Right atrium auricular region (tissue), 2 donors: Measurements from ENCODE around the gene SLC6A9. TPM values are rescaled to one million over a fixed set of nuclear protein-coding genes. Genes with fewer than 3 reads are reported as not detected.

Source experiments
- DNase-seq: peaks from one replicate; pipeline ENCODE4 v3.0.0-alpha.2; 2019; ENCODE audit warnings: low spot score
- H3K27ac ChIP-seq, 2 donors: fragments of 200-600 bp; sonication (generic); 1 replicate in 1 of 2; 2 replicates in 1 of 2; pipeline ENCODE4 v1.5.1; 2016 to 2019
- H3K27me3 ChIP-seq, 2 donors: fragments of 200-600 bp; sonication (generic); one replicate each; pipeline versions ENCODE4 v1.5.1 to v1.6.0; 2017 to 2019
- H3K36me3 ChIP-seq: fragments of 200-600 bp; sonication (generic); one replicate; pipeline ENCODE4 v1.5.1; 2016
- H3K4me1 ChIP-seq, 2 donors: fragments of 200-600 bp; sonication (generic); one replicate each; pipeline versions ENCODE4 v1.5.1 to v1.6.0; 2017 to 2019
- H3K4me3 ChIP-seq, 2 donors: fragments of 200-600 bp; sonication (generic); 1 replicate in 1 of 2; 2 replicates in 1 of 2; pipeline ENCODE4 v1.5.1; 2017 to 2019; ENCODE audit warnings: mild to moderate bottlenecking in 1 of 2, moderate library complexity in 1 of 2
- H3K9me3 ChIP-seq, 2 donors: fragments of 200-600 bp; sonication (generic); one replicate each; pipeline ENCODE4 v1.5.1; 2019
- CTCF ChIP-seq, 2 donors: fragments of 200-600 bp; sonication (generic); IDR thresholded peaks; one replicate each; pipeline ENCODE4 v1.5.1; 2019; ENCODE audit warnings: antibody characterized with exemption in 2 of 2
- total RNA-seq, 2 donors: library from RNA; depleted of rRNA; stranded (reverse); fragments of >200 nt; gene quantifications; one replicate each; pipeline ENCODE4 v1.1.0, GENCODE V29; 2016

Gene SLC6A9
- total RNA-seq, 2 donors from 2014 or later, result 1.0 to 1.6 TPM

- no peak for DNase-seq
- peaks cover 6% of the 10 kb centered on the region for H3K36me3 ChIP-seq
- H3K4me1 ChIP-seq, result peaks cover 0 to 18% of the 10 kb centered on the region in 2 donors
- H3K4me3 ChIP-seq, result no peak overlapping the region
- no peaks in the 10 kb centered on the region for H3K9me3 ChIP-seq
- no peak overlapping the region for H3K27ac ChIP-seq
- no peak for TF ChIP-seq CTCF (IDR thresholded peaks at IDR 0.05)
- H3K27me3 ChIP-seq, result no peaks in the 10 kb centered on the region
Observed at GRCh38 chr1:43968348-43968948, 62.8 kb downstream of the SLC6A9 start.

- TF ChIP-seq CTCF (IDR thresholded peaks at IDR 0.05), result no peak
- H3K27me3 ChIP-seq, result no peaks in the 10 kb centered on the region
- no peak for DNase-seq
- H3K27ac ChIP-seq, result no peak overlapping the region
- peaks cover 16% of the 10 kb centered on the region for H3K36me3 ChIP-seq
- no peak overlapping the region for H3K4me3 ChIP-seq
- no peaks in the 10 kb centered on the region for H3K9me3 ChIP-seq
- H3K4me1 ChIP-seq, result peaks cover 0 to 7% of the 10 kb centered on the region in 2 donors
Observed at GRCh38 chr1:43965316-43965715, 65.9 kb downstream of the SLC6A9 start.

- Histone ChIP-seq H3K4me3 (no peak overlapping the region), H3K36me3 (peaks cover 27% of the 10 kb centered on the region), H3K27ac (no peak overlapping the region), H3K4me1 (no peaks in the 10 kb centered on the region), H3K27me3 (no peaks in the 10 kb centered on the region), H3K9me3 (no peaks in the 10 kb centered on the region)
- TF ChIP-seq CTCF (IDR thresholded peaks at IDR 0.05), result no peak
- DNase-seq, result no peak
Observed at GRCh38 chr1:43963890-43964289, 67.4 kb downstream of the SLC6A9 start.

GRCh38 chr1:43963006-43963405 is 68.3 kb downstream of the SLC6A9 start:
- Histone ChIP-seq H3K27ac (no peak overlapping the region), H3K27me3 (no peaks in the 10 kb centered on the region), H3K9me3 (no peaks in the 10 kb centered on the region), H3K4me1 (no peaks in the 10 kb centered on the region), H3K4me3 (no peak overlapping the region), H3K36me3 (peaks cover 36% of the 10 kb centered on the region)
- no peak for DNase-seq
- TF ChIP-seq CTCF (IDR thresholded peaks at IDR 0.05), result no peak

GRCh38 chr1:43962324-43962723 is 68.9 kb downstream of the SLC6A9 start:
- H3K27ac ChIP-seq, result no peak overlapping the region
- no peaks in the 10 kb centered on the region for H3K9me3 ChIP-seq
- no peak for DNase-seq
- H3K27me3 ChIP-seq, result no peaks in the 10 kb centered on the region
- peaks cover 43% of the 10 kb centered on the region for H3K36me3 ChIP-seq
- H3K4me1 ChIP-seq, result no peaks in the 10 kb centered on the region
- TF ChIP-seq CTCF (IDR thresholded peaks at IDR 0.05), result no peak
- no peak overlapping the region for H3K4me3 ChIP-seq

- peaks cover 49% of the 10 kb centered on the region for H3K36me3 ChIP-seq
- DNase-seq, result no peak
Observed at GRCh38 chr1:43961692-43962091, 69.6 kb downstream of the SLC6A9 start.

More at GRCh38 chr1:43961692-43962091, 69.6 kb downstream of the SLC6A9 start:
- no peak for TF ChIP-seq CTCF (IDR thresholded peaks at IDR 0.05)
- no peaks in the 10 kb centered on the region for H3K4me1 ChIP-seq
- H3K4me3 ChIP-seq, result no peak overlapping the region
- H3K27ac ChIP-seq, result no peak overlapping the region
- H3K9me3 ChIP-seq, result no peaks in the 10 kb centered on the region
- H3K27me3 ChIP-seq, result no peaks in the 10 kb centered on the region
